Skeletal muscle tissue (tissue), 4 donors: Measurements from ENCODE around the gene RIOK3. TPM values are rescaled to one million over a fixed set of nuclear protein-coding genes. Genes with fewer than 3 reads are reported as not detected.
"Not testable (repeated sequence)": the region's sequence is repeated elsewhere in the genome, so short reads cannot be mapped to it uniquely, and the experiment has no call there.

Experiments
- H3K27ac ChIP-seq: one replicate; pipeline ENCODE4 v1.7.0; 2013; ENCODE audit warnings: mild to moderate bottlenecking, low read depth, low read length, inconsistent platforms
- H3K27me3 ChIP-seq, 3 donors: one replicate each; pipeline ENCODE4 v1.7.0; 2013; ENCODE audit warnings: low read length in 3 of 3; ENCODE audit not compliant: control insufficient read depth in 3 of 3, insufficient read depth in 3 of 3
- H3K36me3 ChIP-seq, 3 donors: one replicate each; pipeline ENCODE4 v1.7.0; 2013; ENCODE audit warnings: low read length in 3 of 3; ENCODE audit not compliant: control insufficient read depth in 3 of 3, insufficient read depth in 3 of 3
- H3K4me1 ChIP-seq, 3 donors: one replicate each; pipeline ENCODE4 v1.7.0; 2013; ENCODE audit warnings: low read length in 3 of 3, mild to moderate bottlenecking in 3 of 3; ENCODE audit not compliant: control insufficient read depth in 3 of 3, insufficient read depth in 3 of 3
- H3K4me3 ChIP-seq, 3 donors: one replicate each; pipeline ENCODE4 v1.7.0; 2013; ENCODE audit warnings: low read length in 3 of 3
- H3K9ac ChIP-seq, 3 donors: one replicate each; pipeline ENCODE4 v1.7.0; 2013; ENCODE audit warnings: low read length in 3 of 3, mild to moderate bottlenecking in 3 of 3, moderate library complexity in 2 of 3, low read depth in 1 of 3
- H3K9me3 ChIP-seq, 3 donors: one replicate each; pipeline ENCODE4 v1.7.0; 2013; ENCODE audit warnings: low read length in 3 of 3; ENCODE audit not compliant: control insufficient read depth in 3 of 3
- total RNA-seq: library from RNA; depleted of rRNA; stranded (reverse); fragments of >200 nt; gene quantifications from one replicate; pipeline ENCODE4 v1.2.3, GENCODE V29; 2014
- donor health status: Osteomylitis.

RIOK3 gene
- total RNA-seq, 1 donor from 2014 or later, result 55.3 TPM

- H3K4me3 ChIP-seq, result no peak overlapping the region
Observed at GRCh38 chr18:23424616-23425015, 28.5 kb upstream of the RIOK3 start.

GRCh38 chr18:23428821-23429220 is 24.3 kb upstream of the RIOK3 start:
- Histone ChIP-seq H3K9ac (no peak overlapping the region), H3K9me3 (no peaks in the 10 kb centered on the region), H3K4me3 (no peak overlapping the region), H3K36me3 (peaks cover 0 to 3% (median 0%) of the 10 kb centered on the region in 3 donors), H3K4me1 (no peaks in the 10 kb centered on the region), H3K27me3 (no peaks in the 10 kb centered on the region), H3K27ac (no peak overlapping the region)

More at GRCh38 chr18:23424616-23425015, 28.5 kb upstream of the RIOK3 start:
- Histone ChIP-seq H3K36me3 (peaks cover 0 to 3% (median 0%) of the 10 kb centered on the region in 3 donors), H3K9ac (no peak overlapping the region), H3K27me3 (no peaks in the 10 kb centered on the region), H3K4me1 (peaks cover 0 to 11% (median 6%) of the 10 kb centered on the region in 3 donors), H3K9me3 (no peaks in the 10 kb centered on the region), H3K27ac (no peak overlapping the region)

GRCh38 chr18:23429538-23429937 is 23.5 kb upstream of the RIOK3 start:
- H3K27ac ChIP-seq, H3K36me3 ChIP-seq, H3K27me3 ChIP-seq: not testable (repeated sequence)

GRCh38 chr18:23433360-23433759 is 19.7 kb upstream of the RIOK3 start:
- Histone ChIP-seq H3K9ac (no peak overlapping the region), H3K4me3 (no peak overlapping the region), H3K36me3 (peaks cover 0 to 3% (median 0%) of the 10 kb centered on the region in 3 donors), H3K27me3 (no peaks in the 10 kb centered on the region), H3K9me3 (no peaks in the 10 kb centered on the region), H3K4me1 (peaks cover 8 to 11% (median 9%) of the 10 kb centered on the region in 3 donors), H3K27ac (no peak overlapping the region)

More at GRCh38 chr18:23429538-23429937, 23.5 kb upstream of the RIOK3 start:
- not testable (repeated sequence) for H3K9ac ChIP-seq, H3K4me1 ChIP-seq, H3K9me3 ChIP-seq, H3K4me3 ChIP-seq

- H3K9ac ChIP-seq, result peak overlapping the region; percentile 66 to 84 (median 79)
- no peak overlapping the region for H3K27ac ChIP-seq
- no peaks in the 10 kb centered on the region for H3K36me3 ChIP-seq
- no peaks in the 10 kb centered on the region for H3K27me3 ChIP-seq
- H3K9me3 ChIP-seq, result no peaks in the 10 kb centered on the region
- H3K4me3 ChIP-seq, result peak overlapping the region; percentile 83 to 99 (median 98)
- peaks cover 11 to 15% (median 13%) of the 10 kb centered on the region in 3 donors for H3K4me1 ChIP-seq
Observed at GRCh38 chr18:23437357-23438045, 15.6 kb upstream of the RIOK3 start.

- Histone ChIP-seq H3K27me3 (no peaks in the 10 kb centered on the region), H3K4me3 (peak overlapping the region; percentile 83 to 99 (median 98)), H3K27ac (no peak overlapping the region), H3K4me1 (peaks cover 11 to 15% (median 13%) of the 10 kb centered on the region in 3 donors), H3K9ac (peak overlapping the region; percentile 66 to 84 (median 66)), H3K36me3 (no peaks in the 10 kb centered on the region), H3K9me3 (no peaks in the 10 kb centered on the region)
Observed at GRCh38 chr18:23438046-23438377, 15.1 kb upstream of the RIOK3 start.

- Histone ChIP-seq H3K4me1 (peaks cover 11 to 15% (median 13%) of the 10 kb centered on the region in 3 donors), H3K27me3 (no peaks in the 10 kb centered on the region), H3K9ac (peak overlapping the region in 1 of 3 donors; percentile 66), H3K36me3 (no peaks in the 10 kb centered on the region), H3K9me3 (no peaks in the 10 kb centered on the region), H3K4me3 (peak overlapping the region; percentile 83 to 99 (median 98)), H3K27ac (no peak overlapping the region)
Observed at GRCh38 chr18:23438608-23439366, 14.3 kb upstream of the RIOK3 start.

- H3K27me3 ChIP-seq, result no peaks in the 10 kb centered on the region
- H3K9me3 ChIP-seq, result no peaks in the 10 kb centered on the region
- no peak overlapping the region for H3K27ac ChIP-seq
- peaks cover 11 to 15% (median 13%) of the 10 kb centered on the region in 3 donors for H3K4me1 ChIP-seq
- H3K36me3 ChIP-seq, result no peaks in the 10 kb centered on the region
- no peak overlapping the region for H3K9ac ChIP-seq
- no peak overlapping the region for H3K4me3 ChIP-seq
Observed at GRCh38 chr18:23440131-23440530, 13.0 kb upstream of the RIOK3 start.

- peaks cover 4 to 7% (median 5%) of the 10 kb centered on the region in 3 donors for H3K4me1 ChIP-seq
- no peak overlapping the region for H3K9ac ChIP-seq
- H3K27ac ChIP-seq, result no peak overlapping the region
- H3K27me3 ChIP-seq, result no peaks in the 10 kb centered on the region
- H3K4me3 ChIP-seq, result no peak overlapping the region
- H3K36me3 ChIP-seq, result no peaks in the 10 kb centered on the region
- no peaks in the 10 kb centered on the region for H3K9me3 ChIP-seq
Observed at GRCh38 chr18:23442958-23443357, 10.1 kb upstream of the RIOK3 start.

GRCh38 chr18:23448291-23448690 is 4.8 kb upstream of the RIOK3 start:
- Histone ChIP-seq H3K36me3 (peaks cover 0 to 1% (median 0%) of the 10 kb centered on the region in 3 donors), H3K4me3 (no peak overlapping the region), H3K9ac (no peak overlapping the region), H3K4me1 (peaks cover 2 to 7% (median 6%) of the 10 kb centered on the region in 3 donors), H3K27ac (no peak overlapping the region), H3K27me3 (no peaks in the 10 kb centered on the region), H3K9me3 (no peaks in the 10 kb centered on the region)
